Neuronal stem cell (in vitro differentiated cells): Measurements from ENCODE around the gene JPH4.

ENCODE experiments used
- DNase-seq: peaks from one replicate; pipeline ENCODE4 v3.0.0-alpha.2; 2013; ENCODE audit warnings: low spot score
- H2AFZ ChIP-seq: one replicate; pipeline ENCODE4 v1.6.1; 2013; ENCODE audit warnings: mild to moderate bottlenecking, low read length, inconsistent platforms
- H2AK5ac ChIP-seq: 2 replicates; pipeline ENCODE4 v1.6.1; 2013; ENCODE audit warnings: low read depth, mild to moderate bottlenecking, inconsistent platforms, low read length, moderate library complexity, mixed read lengths
- H2BK120ac ChIP-seq: 2 replicates; pipeline ENCODE4 v1.6.1; 2013; ENCODE audit warnings: low read depth, mild to moderate bottlenecking, inconsistent platforms, low read length, moderate library complexity, mixed read lengths
- H2BK12ac ChIP-seq: one replicate; pipeline ENCODE4 v1.6.1; 2013; ENCODE audit warnings: low read length, inconsistent platforms
- H2BK15ac ChIP-seq: 2 replicates; pipeline ENCODE4 v1.6.1; 2013; ENCODE audit warnings: mild to moderate bottlenecking, low read length, inconsistent platforms, mixed read lengths
- H2BK5ac ChIP-seq: one replicate; pipeline ENCODE4 v1.6.1; 2013; ENCODE audit warnings: inconsistent platforms, mild to moderate bottlenecking, low read length, moderate library complexity
- H3K14ac ChIP-seq: one replicate; pipeline ENCODE4 v1.6.1; 2013; ENCODE audit warnings: low read length, inconsistent platforms
- H3K18ac ChIP-seq: 2 replicates; pipeline ENCODE4 v1.6.1; 2013; ENCODE audit warnings: low read length, inconsistent platforms
- H3K23ac ChIP-seq: 2 replicates; pipeline ENCODE4 v1.6.1; 2013; ENCODE audit warnings: low read depth, mild to moderate bottlenecking, mixed read lengths, low read length, inconsistent platforms; ENCODE audit not compliant: poor library complexity
- H3K27ac ChIP-seq: replicated peaks from 3 replicates; pipeline ENCODE4 v1.5.1; 2013; ENCODE audit warnings: low read length, inconsistent platforms
- H3K27me3 ChIP-seq, 3 experiments: 2 replicates each; pipeline ENCODE4 v1.6.1; 2013; ENCODE audit warnings: low read length in 3 of 3, mild to moderate bottlenecking in 2 of 3, inconsistent platforms in 1 of 3, low read depth in 1 of 3, mixed read lengths in 1 of 3, moderate library complexity in 1 of 3; ENCODE audit not compliant: control insufficient read depth in 3 of 3, insufficient read depth in 3 of 3
- H3K36me3 ChIP-seq, 2 donors: replicated peaks in 1 of 2; 2 replicates each; pipeline ENCODE4 v1.6.1; 2013; ENCODE audit warnings: low read length in 2 of 2; ENCODE audit not compliant: control insufficient read depth in 2 of 2, insufficient read depth in 2 of 2
- H3K4ac ChIP-seq: 2 replicates; pipeline ENCODE4 v1.6.1; 2013; ENCODE audit warnings: inconsistent platforms, mild to moderate bottlenecking, low read length, moderate library complexity
- H3K4me1 ChIP-seq, 2 donors: 1 replicate in 1 of 2; 2 replicates in 1 of 2; pipeline ENCODE4 v1.6.1; 2013; ENCODE audit warnings: low read length in 2 of 2, low read depth in 1 of 2; ENCODE audit not compliant: control insufficient read depth in 2 of 2, insufficient read depth in 1 of 2
- H3K4me2 ChIP-seq: one replicate; pipeline ENCODE4 v1.6.1; 2013; ENCODE audit warnings: mild to moderate bottlenecking, low read length, inconsistent platforms; ENCODE audit not compliant: insufficient read depth, poor library complexity, severe bottlenecking
- H3K4me3 ChIP-seq, 2 donors: 2 replicates each; pipeline ENCODE4 v1.5.1; 2013; ENCODE audit warnings: low read length in 2 of 2, mild to moderate bottlenecking in 2 of 2, inconsistent platforms in 1 of 2, moderate library complexity in 1 of 2
- H3K79me1 ChIP-seq: one replicate; pipeline ENCODE4 v1.6.1; 2013; ENCODE audit warnings: low read depth, mild to moderate bottlenecking, inconsistent platforms, low read length, moderate library complexity
- H3K9ac ChIP-seq: one replicate; pipeline ENCODE4 v1.6.1; 2013; ENCODE audit warnings: mild to moderate bottlenecking, low read depth, low read length, inconsistent platforms; ENCODE audit not compliant: poor library complexity
- H3K9me3 ChIP-seq, 2 donors: replicated peaks in 1 of 2; 2 replicates each; pipeline versions ENCODE3 to v1.6.1; 2013; ENCODE audit warnings: low read length in 2 of 2, mild to moderate bottlenecking in 2 of 2, inconsistent platforms in 1 of 2, low read depth in 1 of 2, mixed read lengths in 1 of 2, moderate library complexity in 1 of 2; ENCODE audit not compliant: control insufficient read depth in 2 of 2, insufficient read depth in 1 of 2
- H4K8ac ChIP-seq: one replicate; pipeline ENCODE4 v1.6.1; 2013; ENCODE audit warnings: low read depth, mild to moderate bottlenecking, inconsistent platforms, low read length, moderate library complexity
- H4K91ac ChIP-seq: one replicate; pipeline ENCODE4 v1.6.1; 2013; ENCODE audit warnings: low read length, low read depth, mild to moderate bottlenecking, inconsistent platforms; ENCODE audit not compliant: poor library complexity
- WGBS, 2 donors: extraction: QIAGEN DNeasy Blood & Tissue Kit; methylation state at CpG; one replicate each; pipeline ENCODE4 v1.1.7; 2013; ENCODE audit warnings: missing lambda C conversion rate in 2 of 2, mixed read lengths in 1 of 2; ENCODE audit not compliant: insufficient read length in 2 of 2, insufficient replicate concordance in 1 of 2; ENCODE audit errors: extremely low coverage in 2 of 2; 5-methylcytosine and 5-hydroxymethylcytosine counted together

Gene JPH4

GRCh38 chr14:23544511-23545447 is 33.8 kb downstream of the JPH4 start:
- no peak overlapping the region for H3K4me2 ChIP-seq
- H3K14ac ChIP-seq, result no peak overlapping the region
- no peak overlapping the region for H2BK5ac ChIP-seq
- H2AK5ac ChIP-seq, result no peak overlapping the region
- no peak overlapping the region for H3K9ac ChIP-seq
- H2AFZ ChIP-seq, result no peak overlapping the region
- no peak for DNase-seq
- H2BK12ac ChIP-seq, result no peak overlapping the region
- WGBS, 2 donors, result no CpG with 5 or more reads among the region's 25 CpGs
- H3K23ac ChIP-seq, result no peak overlapping the region
- peaks cover 17 to 32% of the 10 kb centered on the region in 2 donors for H3K4me1 ChIP-seq
- no peak overlapping the region for H3K4me3 ChIP-seq
- H2BK15ac ChIP-seq, result no peak overlapping the region
- H3K27ac ChIP-seq, result no peak overlapping the region
- no peak overlapping the region for H4K8ac ChIP-seq
- H3K27me3 ChIP-seq, result no peaks in the 10 kb centered on the region
- no peak overlapping the region for H3K4ac ChIP-seq
- peaks cover 5 to 6% of the 10 kb centered on the region in 2 donors for H3K36me3 ChIP-seq
- H3K9me3 ChIP-seq, result no peaks in the 10 kb centered on the region
- no peaks in the 10 kb centered on the region for H3K79me1 ChIP-seq
- no peak overlapping the region for H3K18ac ChIP-seq
- no peak overlapping the region for H4K91ac ChIP-seq
- no peak overlapping the region for H2BK120ac ChIP-seq

GRCh38 chr14:23543403-23543802 is 35.2 kb downstream of the JPH4 start:
- Histone ChIP-seq H3K18ac (no peak overlapping the region), H3K4me3 (no peak overlapping the region), H2BK120ac (no peak overlapping the region), H3K9me3 (no peaks in the 10 kb centered on the region), H3K27me3 (no peaks in the 10 kb centered on the region), H3K27ac (no peak overlapping the region), H2BK12ac (no peak overlapping the region), H3K4me1 (peaks cover 20 to 36% of the 10 kb centered on the region in 2 donors), H2AK5ac (no peak overlapping the region), H3K4ac (no peak overlapping the region), H4K8ac (no peak overlapping the region), H3K9ac (no peak overlapping the region), H2BK5ac (no peak overlapping the region), H2AFZ (no peak overlapping the region), H3K14ac (no peak overlapping the region), H3K36me3 (peaks cover 5 to 6% of the 10 kb centered on the region in 2 donors), H4K91ac (no peak overlapping the region), H3K23ac (no peak overlapping the region), H2BK15ac (no peak overlapping the region), H3K79me1 (no peaks in the 10 kb centered on the region), H3K4me2 (no peak overlapping the region)
- no peak for DNase-seq
- no CpG with 5 or more reads among the region's 5 CpGs for WGBS, 2 donors

- Histone ChIP-seq H2BK15ac (no peak overlapping the region), H3K9me3 (no peaks in the 10 kb centered on the region), H3K18ac (no peak overlapping the region), H2BK120ac (no peak overlapping the region), H3K36me3 (peaks cover 5 to 6% of the 10 kb centered on the region in 2 donors), H3K79me1 (no peaks in the 10 kb centered on the region), H4K8ac (no peak overlapping the region), H3K14ac (no peak overlapping the region), H3K27me3 (no peaks in the 10 kb centered on the region), H3K4ac (no peak overlapping the region), H2AFZ (no peak overlapping the region), H3K9ac (no peak overlapping the region), H3K23ac (no peak overlapping the region), H3K4me3 (no peak overlapping the region), H2AK5ac (no peak overlapping the region), H2BK12ac (no peak overlapping the region), H3K27ac (no peak overlapping the region), H4K91ac (no peak overlapping the region), H3K4me1 (peaks cover 12 to 38% of the 10 kb centered on the region in 2 donors), H2BK5ac (no peak overlapping the region), H3K4me2 (no peak overlapping the region)
- no peak for DNase-seq
- no CpG with 5 or more reads among the region's 5 CpGs for WGBS, 2 donors
Observed at GRCh38 chr14:23542261-23542660, 36.3 kb downstream of the JPH4 start.

- H4K8ac ChIP-seq, result no peak overlapping the region
- H3K9ac ChIP-seq, result no peak overlapping the region
- no peak overlapping the region for H2BK12ac ChIP-seq
- peaks cover 5 to 6% of the 10 kb centered on the region in 2 donors for H3K36me3 ChIP-seq
- no peaks in the 10 kb centered on the region for H3K9me3 ChIP-seq
- no peak overlapping the region for H3K27ac ChIP-seq
- H3K18ac ChIP-seq, result no peak overlapping the region
- H2BK120ac ChIP-seq, result no peak overlapping the region
- H3K4me1 ChIP-seq, result peaks cover 9 to 29% of the 10 kb centered on the region in 2 donors
- H3K4ac ChIP-seq, result no peak overlapping the region
- H4K91ac ChIP-seq, result no peak overlapping the region
- H2AK5ac ChIP-seq, result no peak overlapping the region
- H3K4me2 ChIP-seq, result no peak overlapping the region
- H3K4me3 ChIP-seq, result no peak overlapping the region
- no peaks in the 10 kb centered on the region for H3K79me1 ChIP-seq
- H2AFZ ChIP-seq, result no peak overlapping the region
- H3K14ac ChIP-seq, result no peak overlapping the region
- DNase-seq, result no peak
- no peak overlapping the region for H2BK5ac ChIP-seq
- no peak overlapping the region for H3K23ac ChIP-seq
- no peak overlapping the region for H2BK15ac ChIP-seq
- WGBS, 2 donors, result no CpG with 5 or more reads among the region's 4 CpGs
- no peaks in the 10 kb centered on the region for H3K27me3 ChIP-seq
Observed at GRCh38 chr14:23540141-23540469, 38.5 kb downstream of the JPH4 start.
